ENCODE data around the gene ATP1B2.

- no peak for TF ChIP-seq CTCF (IDR thresholded peaks at IDR 0.05)
- TF ChIP-seq POLR2A (IDR thresholded peaks at IDR 0.05), result no peak
Observed at GRCh38 chr17:7677388-7678067, 26.8 kb downstream of the ATP1B2 start.
